Measurements from ENCODE around the gene WDR5. TPM values are rescaled to one million over a fixed set of nuclear protein-coding genes. Genes with fewer than 3 reads are reported as not detected.

WDR5 gene
- polyA plus RNA-seq, 4 donors: 14.6 to 36.7 (median 23.2) TPM

DNA sequence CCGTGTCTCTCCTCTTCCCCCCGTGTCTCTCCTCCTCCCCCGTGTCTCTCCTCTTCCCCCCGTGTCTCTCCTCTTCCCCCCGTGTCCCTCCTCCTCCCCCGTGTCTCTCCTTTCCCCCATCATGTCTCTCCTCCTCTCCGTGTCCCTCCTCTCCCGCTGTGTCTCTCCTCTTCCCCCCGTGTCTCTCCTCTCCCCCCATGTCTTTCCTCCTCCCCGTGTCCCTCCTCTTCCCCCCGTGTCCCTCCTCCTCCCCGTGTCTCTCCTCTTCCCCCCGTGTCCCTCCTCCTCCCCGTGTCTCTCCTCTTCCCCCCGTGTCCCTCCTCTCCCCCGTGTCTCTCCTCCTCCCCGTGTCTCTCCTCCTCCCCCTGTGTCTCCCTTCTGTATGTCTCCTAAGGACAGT is 41.3 kb downstream of the WDR5 start:
- H3K27me3 ChIP-seq (ENCODE audit: control insufficient read depth in 3 of 3, insufficient read depth in 3 of 3, low read length in 3 of 3): peaks cover 0 to 14% (median 0%) of the 10 kb centered on the region in 3 donors
- no peak for FAIRE-seq

DNA sequence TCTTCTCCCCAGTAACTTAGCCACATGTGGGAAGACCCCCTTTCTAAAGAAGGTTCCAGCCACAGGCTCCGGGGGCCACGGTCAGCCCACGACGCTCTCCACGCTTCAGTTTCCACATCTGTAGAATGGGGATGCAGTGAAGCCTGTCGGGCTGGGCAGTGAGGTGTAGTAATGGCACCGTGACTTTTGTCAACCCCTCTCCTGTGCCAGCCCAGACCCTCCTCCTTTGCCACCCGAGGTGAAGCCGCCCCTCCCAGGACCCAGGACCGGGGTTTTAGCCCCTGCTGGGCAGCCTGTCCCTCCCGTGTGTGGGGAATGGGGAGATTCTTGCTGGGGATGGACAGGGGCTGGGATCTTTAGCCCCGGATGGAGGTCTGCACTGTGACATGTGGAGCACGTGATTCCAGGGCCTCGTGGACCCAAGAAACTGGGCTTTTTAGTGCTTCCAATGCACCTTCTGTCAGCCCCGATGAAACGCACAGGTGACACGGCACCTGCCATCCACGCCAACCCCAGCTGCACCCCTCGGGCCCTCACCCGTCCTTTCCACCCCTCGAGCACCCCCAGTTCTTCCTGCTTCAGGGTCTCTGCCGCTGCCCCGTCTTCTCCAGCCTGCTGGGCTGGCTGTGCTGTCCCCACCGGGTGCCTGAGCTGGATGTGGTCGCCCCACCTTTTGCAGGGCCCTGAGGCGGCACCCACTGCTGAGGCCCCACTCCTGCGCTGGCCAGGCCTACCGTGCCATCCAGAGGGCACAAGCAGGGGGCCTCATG is 41.9 kb downstream of the WDR5 start:
- DNase-seq: no peak
- H3K27ac ChIP-seq (ENCODE audit: low read depth in 1 of 3, low read length in 2 of 3): no peak overlapping the region
- no peak for FAIRE-seq

More for the DNA sequence above, 41.3 kb downstream of the WDR5 start:
- Histone ChIP-seq H3K27ac (ENCODE audit: low read depth in 1 of 3, low read length in 2 of 3) (no peak overlapping the region), H3K36me3 (ENCODE audit: control insufficient read depth in 3 of 3, insufficient read depth in 2 of 3, low read depth in 1 of 3, low read length in 3 of 3) (no peaks in the 10 kb centered on the region), H3K9me3 (ENCODE audit: control insufficient read depth in 2 of 2, insufficient read depth in 1 of 2, low read depth in 1 of 2, low read length in 1 of 2) (no peaks in the 10 kb centered on the region), H3K4me3 (ENCODE audit: low read depth in 1 of 3, low read length in 3 of 3) (no peak overlapping the region), H3K4me1 (ENCODE audit: control insufficient read depth in 3 of 3, insufficient read depth in 2 of 3, low read depth in 1 of 3, low read length in 2 of 3) (peaks cover 0 to 22% (median 2%) of the 10 kb centered on the region in 3 donors)
- WGBS, 3 donors: 48 to 68% (median 51%) methylated on average over 13 to 15 of the region's 17 CpGs
- DNase-seq: no peak

DNA sequence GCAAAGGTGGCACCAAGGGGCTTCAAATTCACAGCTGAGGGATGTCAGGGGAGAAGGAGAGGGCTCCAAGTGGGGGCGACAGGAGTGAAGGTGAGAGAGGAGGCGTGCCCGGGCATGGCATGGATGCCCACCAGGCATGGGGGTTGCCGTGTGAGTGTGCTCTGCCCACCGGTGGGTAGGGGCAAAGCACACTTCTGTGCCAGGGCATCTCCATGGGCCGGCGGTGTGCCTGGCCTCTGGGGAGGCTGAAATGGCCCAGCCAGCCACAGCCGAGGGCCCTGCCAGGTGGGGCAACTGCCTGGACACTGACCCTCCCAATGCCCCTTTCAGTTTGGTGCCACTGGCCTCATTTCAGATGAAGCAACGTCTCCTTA is 42.5 kb downstream of the WDR5 start:
- 68 to 83% (median 69%) methylated on average over 6 to 9 of the region's 9 CpGs for WGBS, 3 donors

More for the DNA sequence above, 41.9 kb downstream of the WDR5 start:
- peaks cover 0 to 16% (median 2%) of the 10 kb centered on the region in 3 donors for H3K4me1 ChIP-seq (ENCODE audit: control insufficient read depth in 3 of 3, insufficient read depth in 2 of 3, low read depth in 1 of 3, low read length in 2 of 3)
- no peaks in the 10 kb centered on the region for H3K36me3 ChIP-seq (ENCODE audit: control insufficient read depth in 3 of 3, insufficient read depth in 2 of 3, low read depth in 1 of 3, low read length in 3 of 3)
- WGBS, 3 donors: 69 to 87% (median 73%) methylated on average over 24 to 28 of the region's 28 CpGs
- H3K9me3 ChIP-seq (ENCODE audit: control insufficient read depth in 2 of 2, insufficient read depth in 1 of 2, low read depth in 1 of 2, low read length in 1 of 2): no peaks in the 10 kb centered on the region
- peaks cover 0 to 14% (median 0%) of the 10 kb centered on the region in 3 donors for H3K27me3 ChIP-seq (ENCODE audit: control insufficient read depth in 3 of 3, insufficient read depth in 3 of 3, low read length in 3 of 3)
- H3K4me3 ChIP-seq (ENCODE audit: low read depth in 1 of 3, low read length in 3 of 3): no peak overlapping the region

DNA sequence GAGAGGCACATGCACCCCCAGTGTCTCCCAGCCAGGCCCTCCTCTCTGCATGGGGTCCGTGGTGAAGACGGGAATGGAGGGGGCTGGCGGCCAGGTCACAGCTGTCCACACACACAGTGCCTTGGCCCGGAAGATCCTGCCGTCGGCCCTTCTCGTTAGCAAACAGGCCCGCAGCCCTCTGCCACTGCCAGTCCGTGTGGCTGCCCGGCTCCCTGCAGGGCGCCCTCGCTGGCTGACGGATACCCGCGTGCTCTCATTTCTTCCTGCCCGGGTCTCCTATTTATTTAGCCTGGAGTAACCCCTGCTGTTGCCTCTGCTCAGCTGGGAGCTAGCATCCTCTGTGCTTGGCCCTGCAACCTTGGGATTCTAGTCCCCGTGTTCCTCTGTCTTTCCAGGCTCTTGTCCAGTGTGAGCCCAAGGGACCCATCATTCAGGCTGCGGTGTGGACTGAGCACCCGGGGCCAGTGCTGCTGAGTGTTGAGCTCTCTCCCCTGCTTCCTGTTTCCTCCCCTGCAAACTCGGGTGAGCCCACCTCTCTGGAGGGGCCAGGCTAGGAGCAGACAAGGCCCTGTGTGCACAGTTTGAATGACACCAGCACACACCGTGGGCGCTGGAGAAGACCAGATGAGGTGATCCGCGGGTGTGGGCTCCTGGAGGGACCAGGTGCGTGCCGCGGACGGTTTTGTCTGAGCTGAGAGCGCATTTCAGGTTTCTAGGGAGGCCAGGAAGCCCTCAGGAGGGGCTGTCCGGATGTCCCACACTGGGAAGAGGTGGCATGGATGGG is 43.1 kb downstream of the WDR5 start:
- no peak overlapping the region for H3K27ac ChIP-seq (ENCODE audit: low read depth in 1 of 3, low read length in 2 of 3)
- no peak overlapping the region for H3K4me3 ChIP-seq (ENCODE audit: low read depth in 1 of 3, low read length in 3 of 3)
- 41 to 55% (median 54%) methylated on average over 28 to 30 of the region's 30 CpGs for WGBS, 3 donors
- peaks cover 0 to 14% (median 0%) of the 10 kb centered on the region in 3 donors for H3K27me3 ChIP-seq (ENCODE audit: control insufficient read depth in 3 of 3, insufficient read depth in 3 of 3, low read length in 3 of 3)
- FAIRE-seq: no peak
- DNase-seq: no peak
- no peaks in the 10 kb centered on the region for H3K36me3 ChIP-seq (ENCODE audit: control insufficient read depth in 3 of 3, insufficient read depth in 2 of 3, low read depth in 1 of 3, low read length in 3 of 3)
- no peaks in the 10 kb centered on the region for H3K9me3 ChIP-seq (ENCODE audit: control insufficient read depth in 2 of 2, insufficient read depth in 1 of 2, low read depth in 1 of 2, low read length in 1 of 2)
- H3K4me1 ChIP-seq (ENCODE audit: control insufficient read depth in 3 of 3, insufficient read depth in 2 of 3, low read depth in 1 of 3, low read length in 2 of 3): peaks cover 0 to 13% (median 2%) of the 10 kb centered on the region in 3 donors

More for the DNA sequence above, 42.5 kb downstream of the WDR5 start:
- H3K4me3 ChIP-seq (ENCODE audit: low read depth in 1 of 3, low read length in 3 of 3): no peak overlapping the region
- H3K4me1 ChIP-seq (ENCODE audit: control insufficient read depth in 3 of 3, insufficient read depth in 2 of 3, low read depth in 1 of 3, low read length in 2 of 3): peaks cover 0 to 13% (median 2%) of the 10 kb centered on the region in 3 donors
- no peak overlapping the region for H3K27ac ChIP-seq (ENCODE audit: low read depth in 1 of 3, low read length in 2 of 3)
- DNase-seq (no peak), FAIRE-seq (no peak)
- no peaks in the 10 kb centered on the region for H3K36me3 ChIP-seq (ENCODE audit: control insufficient read depth in 3 of 3, insufficient read depth in 2 of 3, low read depth in 1 of 3, low read length in 3 of 3)
- peaks cover 0 to 14% (median 0%) of the 10 kb centered on the region in 3 donors for H3K27me3 ChIP-seq (ENCODE audit: control insufficient read depth in 3 of 3, insufficient read depth in 3 of 3, low read length in 3 of 3)
- no peaks in the 10 kb centered on the region for H3K9me3 ChIP-seq (ENCODE audit: control insufficient read depth in 2 of 2, insufficient read depth in 1 of 2, low read depth in 1 of 2, low read length in 1 of 2)

DNA sequence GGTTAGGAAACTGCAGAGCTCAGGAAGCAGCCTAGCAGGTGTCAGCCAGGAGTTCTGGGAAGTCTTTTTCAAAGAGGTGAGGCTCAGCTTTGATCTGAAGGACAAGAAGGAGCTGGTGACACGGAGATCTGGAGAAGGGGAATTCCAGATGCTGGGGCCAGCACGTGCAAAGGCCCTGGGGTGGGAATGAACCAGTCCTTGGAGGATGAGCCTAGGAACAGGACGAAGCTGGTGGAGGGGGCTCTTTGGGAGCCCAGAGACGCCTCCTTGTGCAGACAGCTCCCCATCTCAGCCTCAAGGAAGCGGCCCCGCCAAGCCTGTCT is 43.7 kb downstream of the WDR5 start:
- 68 to 86% (median 82%) methylated on average over 5 to 6 of the region's 6 CpGs for WGBS, 3 donors
- Histone ChIP-seq H3K4me3 (ENCODE audit: low read depth in 1 of 3, low read length in 3 of 3) (no peak overlapping the region), H3K9me3 (ENCODE audit: control insufficient read depth in 2 of 2, insufficient read depth in 1 of 2, low read depth in 1 of 2, low read length in 1 of 2) (no peaks in the 10 kb centered on the region), H3K27ac (ENCODE audit: low read depth in 1 of 3, low read length in 2 of 3) (no peak overlapping the region), H3K36me3 (ENCODE audit: control insufficient read depth in 3 of 3, insufficient read depth in 2 of 3, low read depth in 1 of 3, low read length in 3 of 3) (no peaks in the 10 kb centered on the region), H3K4me1 (ENCODE audit: control insufficient read depth in 3 of 3, insufficient read depth in 2 of 3, low read depth in 1 of 3, low read length in 2 of 3) (peaks cover 0 to 13% (median 2%) of the 10 kb centered on the region in 3 donors), H3K27me3 (ENCODE audit: control insufficient read depth in 3 of 3, insufficient read depth in 3 of 3, low read length in 3 of 3) (peaks cover 0 to 14% (median 0%) of the 10 kb centered on the region in 3 donors)
- FAIRE-seq: no peak
- DNase-seq: no peak

DNA sequence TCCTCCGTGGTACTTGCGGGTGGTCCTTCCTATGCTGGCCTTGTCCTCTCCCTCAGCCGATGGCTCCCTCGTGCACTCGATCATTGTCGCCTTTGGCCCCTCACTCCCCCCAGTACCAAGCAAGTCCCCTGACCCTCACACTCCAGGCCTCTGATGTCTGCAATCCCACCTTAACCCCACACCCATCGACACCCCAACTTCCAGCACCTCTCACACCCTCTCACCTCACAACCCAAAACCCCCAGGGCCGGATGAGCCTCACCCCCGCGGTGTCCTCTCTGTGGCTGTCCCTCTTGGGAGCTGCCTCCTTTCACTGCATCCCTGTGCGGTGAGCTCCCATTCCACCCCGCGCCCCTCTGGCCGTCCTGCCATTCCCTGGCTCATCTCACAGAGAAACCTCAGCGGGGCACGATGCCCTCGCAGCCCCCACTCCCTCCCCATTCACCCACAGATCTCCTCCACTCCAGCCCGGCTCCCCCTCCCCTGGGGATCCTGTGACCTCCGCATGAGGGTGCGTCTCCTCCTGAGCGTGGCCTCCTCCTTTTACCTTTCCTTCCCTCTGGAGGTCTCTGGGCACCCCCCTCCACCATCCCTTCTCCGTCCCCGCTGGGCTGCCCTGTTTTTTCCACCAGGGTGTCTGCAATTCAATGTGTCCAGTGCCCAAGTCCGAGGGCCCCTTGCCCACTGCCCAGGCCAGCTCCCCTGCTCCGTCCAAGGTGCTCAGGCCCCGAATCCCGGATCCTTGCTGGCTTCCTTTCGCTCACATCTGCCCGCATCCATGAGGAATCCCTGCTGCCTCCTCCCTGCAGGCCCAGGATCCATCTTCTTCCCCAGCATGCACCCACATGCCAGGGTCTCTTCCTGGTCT is 44.3 kb downstream of the WDR5 start:
- no peaks in the 10 kb centered on the region for H3K9me3 ChIP-seq (ENCODE audit: control insufficient read depth in 2 of 2, insufficient read depth in 1 of 2, low read depth in 1 of 2, low read length in 1 of 2)
- H3K4me3 ChIP-seq (ENCODE audit: low read depth in 1 of 3, low read length in 3 of 3): no peak overlapping the region
- DNase-seq (no peak), FAIRE-seq (no peak)
- no peak overlapping the region for H3K27ac ChIP-seq (ENCODE audit: low read depth in 1 of 3, low read length in 2 of 3)
- H3K27me3 ChIP-seq (ENCODE audit: control insufficient read depth in 3 of 3, insufficient read depth in 3 of 3, low read length in 3 of 3): peaks cover 0 to 14% (median 0%) of the 10 kb centered on the region in 3 donors
- 86 to 93% (median 92%) methylated on average over 27 to 29 of the region's 29 CpGs for WGBS, 3 donors
- peaks cover 0 to 9% (median 0%) of the 10 kb centered on the region in 3 donors for H3K4me1 ChIP-seq (ENCODE audit: control insufficient read depth in 3 of 3, insufficient read depth in 2 of 3, low read depth in 1 of 3, low read length in 2 of 3)
- H3K36me3 ChIP-seq (ENCODE audit: control insufficient read depth in 3 of 3, insufficient read depth in 2 of 3, low read depth in 1 of 3, low read length in 3 of 3): no peaks in the 10 kb centered on the region

DNA sequence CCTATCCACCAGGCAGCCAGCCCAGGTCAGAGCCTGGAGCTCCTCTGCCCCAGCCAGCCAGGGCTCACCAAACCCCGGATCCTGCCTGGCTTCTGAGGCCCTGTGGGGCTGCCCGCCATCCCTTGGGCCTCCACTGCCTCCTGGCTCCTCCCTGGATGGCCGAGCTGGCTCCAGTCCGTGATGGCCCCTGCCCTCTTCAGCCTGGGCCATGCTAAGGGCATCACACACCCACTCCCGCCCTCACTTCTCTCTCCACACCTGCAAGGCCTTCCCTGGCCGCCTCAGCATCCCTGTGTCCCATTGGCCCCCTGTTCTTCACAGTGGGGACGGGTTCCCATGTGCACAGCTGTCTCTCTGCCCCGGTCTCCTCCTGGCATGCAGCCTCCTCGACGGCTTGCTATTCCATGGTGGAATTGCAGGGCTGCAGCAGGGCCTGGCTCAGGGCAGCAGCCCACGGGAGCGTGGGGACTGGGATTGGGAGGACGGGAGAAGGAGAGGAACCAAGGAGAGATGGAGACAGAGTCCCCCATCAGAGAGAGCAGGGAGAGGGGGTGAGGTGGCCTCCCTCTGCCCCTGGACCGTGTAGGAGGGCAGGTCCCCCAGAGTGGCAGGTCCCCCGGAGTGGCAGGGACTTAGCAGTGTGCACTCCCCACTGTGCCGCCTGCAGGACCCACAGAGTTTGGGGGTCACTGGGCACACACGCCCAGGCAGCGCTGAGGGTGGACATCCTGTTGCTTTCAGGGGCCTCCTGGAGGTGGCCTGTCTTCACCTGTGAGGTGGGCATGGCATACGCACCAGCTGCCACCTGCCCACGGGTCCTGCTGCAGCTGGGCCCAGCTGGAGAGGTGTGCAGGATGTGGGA is 45.1 kb downstream of the WDR5 start:
- DNase-seq (no peak), FAIRE-seq (no peak)
- H3K4me3 ChIP-seq (ENCODE audit: low read depth in 1 of 3, low read length in 3 of 3): no peak overlapping the region
- WGBS, 3 donors: 83 to 84% (median 83%) methylated on average over 18 to 20 of the region's 20 CpGs
- H3K27ac ChIP-seq (ENCODE audit: low read depth in 1 of 3, low read length in 2 of 3): no peak overlapping the region
- H3K27me3 ChIP-seq (ENCODE audit: control insufficient read depth in 3 of 3, insufficient read depth in 3 of 3, low read length in 3 of 3): peaks cover 0 to 12% (median 0%) of the 10 kb centered on the region in 3 donors
- H3K9me3 ChIP-seq (ENCODE audit: control insufficient read depth in 2 of 2, insufficient read depth in 1 of 2, low read depth in 1 of 2, low read length in 1 of 2): no peaks in the 10 kb centered on the region
- H3K36me3 ChIP-seq (ENCODE audit: control insufficient read depth in 3 of 3, insufficient read depth in 2 of 3, low read depth in 1 of 3, low read length in 3 of 3): no peaks in the 10 kb centered on the region
- peaks cover 0 to 2% (median 0%) of the 10 kb centered on the region in 3 donors for H3K4me1 ChIP-seq (ENCODE audit: control insufficient read depth in 3 of 3, insufficient read depth in 2 of 3, low read depth in 1 of 3, low read length in 2 of 3)
